Adrenal gland (tissue), 12 donors: ENCODE measurements around the gene ASTL. TPM values are rescaled to one million over a fixed set of nuclear protein-coding genes. Genes with fewer than 3 reads are reported as not detected.

Experiments used
- DNase-seq, 7 donors: peaks; one replicate each; pipeline ENCODE4 v3.0.0-alpha.2; 2019 to 2020
- H3K27ac ChIP-seq, 5 donors: fragments of 200-600 bp; sonication (generic) in 4 of 5; 1 replicate in 3 of 5; 2 replicates in 2 of 5; pipeline versions ENCODE4 v1.5.1 to v1.8.0; 2016 to 2020; ENCODE audit warnings: mild to moderate bottlenecking in 1 of 5
- H3K27me3 ChIP-seq: fragments of 200-600 bp; 2 replicates; pipeline ENCODE4 v1.8.0; 2021
- H3K36me3 ChIP-seq, 2 donors: fragments of 200-600 bp; replicated peaks in 1 of 2; 1 replicate in 1 of 2; 2 replicates in 1 of 2; pipeline versions ENCODE4 v1.5.1 to v1.8.0; 2018 to 2022
- H3K4me1 ChIP-seq, 2 donors: fragments of 200-600 bp; replicated peaks in 1 of 2; 1 replicate in 1 of 2; 2 replicates in 1 of 2; pipeline versions ENCODE4 v1.5.1 to v1.8.0; 2018 to 2021
- H3K4me3 ChIP-seq, 4 donors: fragments of 200-600 bp; sonication (generic) in 3 of 4; one replicate each; pipeline ENCODE4 v1.5.1; 2016 to 2018
- H3K9me3 ChIP-seq, 3 donors: fragments of 200-600 bp; sonication (generic) in 1 of 3; replicated peaks in 1 of 3; 1 replicate in 2 of 3; 2 replicates in 1 of 3; pipeline versions ENCODE4 v1.5.1 to v1.8.0; 2016 to 2021
- CTCF ChIP-seq, 6 experiments: fragments of 450-650 bp in 4 of 6; fragments of 200-600 bp in 2 of 6; sonication (generic) in 1 of 6; IDR thresholded peaks; 1 replicate in 5 of 6; 2 replicates in 1 of 6; pipeline versions ENCODE4 v1.5.1 to v1.8.0; 2016 to 2021; ENCODE audit warnings: antibody characterized with exemption in 6 of 6, mild to moderate bottlenecking in 2 of 6, moderate library complexity in 1 of 6
- POLR2A ChIP-seq, 2 donors: fragments of 450-650 bp; IDR thresholded peaks; one replicate each; pipeline ENCODE4 v1.6.1; 2017; ENCODE audit warnings: antibody characterized with exemption in 2 of 2, mild to moderate bottlenecking in 2 of 2, moderate library complexity in 1 of 2
- WGBS, 4 donors: extraction: QIAGEN DNeasy Blood & Tissue Kit in 2 of 4; methylation state at CpG; one replicate each; pipeline versions ENCODE4 v1.1.5 to v1.1.7; 2013 to 2017; 5-methylcytosine and 5-hydroxymethylcytosine counted together
- intact Hi-C, 2 donors: fragments of 100-400 bp; cut with DNase I; formaldehyde crosslinking; loops; one replicate each; pipeline versions ENCODE4 v1.14.1 to v1.15.0; 2022 to 2023
- polyA plus RNA-seq, 3 donors: library from polyadenylated mRNA; stranded (reverse); fragments of 200-250 nt in 2 of 3; fragments of 350-450 nt in 1 of 3; fragmentation: Illumina TruSeq in 1 of 3; extraction: RNeasy Lipid Tissue Mini Kit (QIAGEN cat#74804) in 1 of 3; gene quantifications; one replicate each; pipeline ENCODE4 v1.2.3, GENCODE V29; 2013 to 2014
- total RNA-seq, 9 donors: library from RNA; depleted of rRNA in 4 of 9; stranded (reverse); fragments of >200 nt in 4 of 9; fragments of 120-200 nt in 1 of 9; fragmentation: NEBNext Ultra II Directional in 1 of 9; extraction: Animal tissue kit (Norgen Biotek cat#: 25700) in 1 of 9; gene quantifications; one replicate each; pipeline versions ENCODE4 v1.1.0 to v1.2.4, GENCODE V29; 2013 to 2023
- donor health status: healthy with polysubstance abuse.
- donor health status: Bipolar disorder and iron deficiency.
- donor health status: DM: yes; HTN: yes; CAD: no.
- donor health status: DM: no; HTN: no; CAD: no.
- donor health status: DM: no; HTN: no; CAD: no.
- donor health status: DM: yes; HTN: yes; CAD: no.

ASTL gene
- total and polyA plus RNA-seq, 12 donors = not detected

GRCh38 chr2:96184188-96184587 lies 45.9 kb upstream of the ASTL start:
- H3K36me3 ChIP-seq = peaks cover 0 to 49% of the 10 kb centered on the region in 2 donors
- 88 to 94% (median 91%) methylated on average over 8 of the region's 8 CpGs for WGBS, 4 donors
- TF ChIP-seq POLR2A (IDR thresholded peaks at IDR 0.05) (no peak), CTCF (IDR thresholded peaks at IDR 0.05) (no peak)
- no peak overlapping the region for H3K27ac ChIP-seq
- no peaks in the 10 kb centered on the region for H3K4me1 ChIP-seq
- no peak overlapping the region for H3K4me3 ChIP-seq
- no peaks in the 10 kb centered on the region for H3K9me3 ChIP-seq
- DNase-seq = no peak
- H3K27me3 ChIP-seq = no peaks in the 10 kb centered on the region
- intact Hi-C loops = no loop called here

- no peak for TF ChIP-seq POLR2A (IDR thresholded peaks at IDR 0.05)
- TF ChIP-seq CTCF (IDR thresholded peaks at IDR 0.05) = no peak
- Histone ChIP-seq H3K27me3 (no peaks in the 10 kb centered on the region), H3K9me3 (no peaks in the 10 kb centered on the region), H3K36me3 (peaks cover 0 to 29% of the 10 kb centered on the region in 2 donors), H3K27ac (no peak overlapping the region), H3K4me1 (no peaks in the 10 kb centered on the region), H3K4me3 (no peak overlapping the region)
- DNase-seq = no peak
- intact Hi-C loops = no loop called here
- WGBS, 4 donors = 72 to 82% (median 78%) methylated on average over 5 of the region's 5 CpGs
These were observed 43.2 kb upstream of the ASTL start for GRCh38 chr2:96181529-96181928.

GRCh38 chr2:96180521-96180920 lies 42.2 kb upstream of the ASTL start:
- H3K27ac ChIP-seq = no peak overlapping the region
- peaks cover 0 to 19% of the 10 kb centered on the region in 2 donors for H3K36me3 ChIP-seq
- H3K27me3 ChIP-seq = no peaks in the 10 kb centered on the region
- no peak overlapping the region for H3K4me3 ChIP-seq
- H3K4me1 ChIP-seq = peaks cover 0 to 8% of the 10 kb centered on the region in 2 donors
- intact Hi-C loops = no loop called here
- DNase-seq = no peak
- no peaks in the 10 kb centered on the region for H3K9me3 ChIP-seq
- TF ChIP-seq POLR2A (IDR thresholded peaks at IDR 0.05) = no peak
- TF ChIP-seq CTCF (IDR thresholded peaks at IDR 0.05) = no peak

GRCh38 chr2:96180002-96180401 lies 41.7 kb upstream of the ASTL start:
- intact Hi-C loops = no loop called here

More at GRCh38 chr2:96180002-96180401, 41.7 kb upstream of the ASTL start:
- Histone ChIP-seq H3K27ac (no peak overlapping the region), H3K4me3 (no peak overlapping the region), H3K4me1 (peaks cover 0 to 8% of the 10 kb centered on the region in 2 donors), H3K36me3 (peaks cover 0 to 13% of the 10 kb centered on the region in 2 donors), H3K9me3 (no peaks in the 10 kb centered on the region), H3K27me3 (no peaks in the 10 kb centered on the region)
- no peak for TF ChIP-seq POLR2A (IDR thresholded peaks at IDR 0.05)
- TF ChIP-seq CTCF (IDR thresholded peaks at IDR 0.05) = no peak
- 94 to 100% (median 100%) methylated on average over 1 of the region's 1 CpG for WGBS, 4 donors
- DNase-seq = no peak
